Vagina (tissue), 2 donors: ENCODE data around the gene KRT74. TPM values are rescaled to one million over a fixed set of nuclear protein-coding genes. Genes with fewer than 3 reads are reported as not detected.

Experiments used
- DNase-seq, 2 donors: peaks; one replicate each; pipeline ENCODE4 v3.0.0-alpha.2; 2017; ENCODE audit errors: extremely low spot score in 2 of 2
- H3K27ac ChIP-seq: fragments of 200-600 bp; sonication (generic); one replicate; pipeline ENCODE4 v1.5.1; 2019
- H3K27me3 ChIP-seq: fragments of 200-600 bp; sonication (generic); one replicate; pipeline ENCODE4 v1.5.1; 2019
- H3K36me3 ChIP-seq, 2 donors: fragments of 200-600 bp; sonication (generic); one replicate each; pipeline ENCODE4 v1.5.1; 2017 to 2019
- H3K4me1 ChIP-seq: fragments of 200-600 bp; sonication (generic); one replicate; pipeline ENCODE4 v1.5.1; 2019
- H3K4me3 ChIP-seq, 2 donors: fragments of 200-600 bp; sonication (generic); 1 replicate in 1 of 2; 2 replicates in 1 of 2; pipeline ENCODE4 v1.5.1; 2016 to 2019
- H3K9me3 ChIP-seq: fragments of 200-600 bp; sonication (generic); one replicate; pipeline ENCODE4 v1.5.1; 2019
- CTCF ChIP-seq, 3 experiments: fragments of 450-650 bp in 2 of 3; fragments of 200-600 bp in 1 of 3; sonication (generic) in 1 of 3; IDR thresholded peaks; one replicate each; pipeline ENCODE4 v1.5.1; 2017 to 2019; ENCODE audit warnings: antibody characterized with exemption in 3 of 3, mild to moderate bottlenecking in 2 of 3, moderate library complexity in 2 of 3
- POLR2A ChIP-seq, 2 donors: fragments of 450-650 bp; IDR thresholded peaks; one replicate each; pipeline ENCODE4 v1.6.1; 2017; ENCODE audit warnings: antibody characterized with exemption in 2 of 2, mild to moderate bottlenecking in 2 of 2, moderate library complexity in 2 of 2
- POLR2AphosphoS5 ChIP-seq, 2 donors: sonication (generic); formaldehyde crosslinking; IDR thresholded peaks; one replicate each; pipeline ENCODE4 v1.9.0; 2017; ENCODE audit warnings: antibody characterized with exemption in 2 of 2, mild to moderate bottlenecking in 2 of 2, low read depth in 1 of 2; ENCODE audit not compliant: insufficient read depth in 1 of 2
- intact Hi-C: fragments of 100-400 bp; cut with DNase I; formaldehyde crosslinking; loops from one replicate; pipeline ENCODE4 v1.15.1; 2023
- total RNA-seq: library from RNA; depleted of rRNA; stranded (reverse); fragments of >200 nt; gene quantifications from one replicate; pipeline ENCODE4 v1.2.3, GENCODE V29; 2016

Gene KRT74
- total RNA-seq, 1 donor from 2014 or later: not detected

GRCh38 chr12:52577316-52577715 lies 3.7 kb upstream of the KRT74 start:
- H3K36me3 ChIP-seq: no peaks in the 10 kb centered on the region
- no peak for DNase-seq
- no peaks in the 10 kb centered on the region for H3K27me3 ChIP-seq
- no peaks in the 10 kb centered on the region for H3K4me1 ChIP-seq
- TF ChIP-seq POLR2A (IDR thresholded peaks at IDR 0.05) (no peak), CTCF (IDR thresholded peaks at IDR 0.05) (no peak), POLR2AphosphoS5 (IDR thresholded peaks at IDR 0.05; ENCODE audit: insufficient read depth in 1 of 2, low read depth in 1 of 2) (no peak)
- intact Hi-C loops: no loop called here
- no peaks in the 10 kb centered on the region for H3K9me3 ChIP-seq
- no peak overlapping the region for H3K4me3 ChIP-seq
- no peak overlapping the region for H3K27ac ChIP-seq

GRCh38 chr12:52575948-52576347 lies 2.3 kb upstream of the KRT74 start:
- Histone ChIP-seq H3K36me3 (no peaks in the 10 kb centered on the region), H3K27ac (no peak overlapping the region), H3K4me3 (no peak overlapping the region), H3K4me1 (no peaks in the 10 kb centered on the region), H3K27me3 (no peaks in the 10 kb centered on the region), H3K9me3 (no peaks in the 10 kb centered on the region)
- intact Hi-C loops: no loop called here
- TF ChIP-seq POLR2A (IDR thresholded peaks at IDR 0.05) (no peak), POLR2AphosphoS5 (IDR thresholded peaks at IDR 0.05; ENCODE audit: insufficient read depth in 1 of 2, low read depth in 1 of 2) (no peak), CTCF (IDR thresholded peaks at IDR 0.05) (no peak)
- DNase-seq: no peak

- no peak overlapping the region for H3K27ac ChIP-seq
- no peak for DNase-seq
- H3K4me3 ChIP-seq: no peak overlapping the region
- H3K9me3 ChIP-seq: no peaks in the 10 kb centered on the region
- H3K36me3 ChIP-seq: no peaks in the 10 kb centered on the region
- TF ChIP-seq POLR2A (IDR thresholded peaks at IDR 0.05) (no peak), POLR2AphosphoS5 (IDR thresholded peaks at IDR 0.05; ENCODE audit: insufficient read depth in 1 of 2, low read depth in 1 of 2) (no peak), CTCF (IDR thresholded peaks at IDR 0.05) (no peak)
- intact Hi-C loops: no loop called here
- no peaks in the 10 kb centered on the region for H3K4me1 ChIP-seq
- H3K27me3 ChIP-seq: no peaks in the 10 kb centered on the region
Observed at GRCh38 chr12:52575256-52575655, 1.6 kb upstream of the KRT74 start.

- no peak for DNase-seq
- Histone ChIP-seq H3K4me1 (no peaks in the 10 kb centered on the region), H3K27ac (no peak overlapping the region), H3K9me3 (no peaks in the 10 kb centered on the region), H3K27me3 (no peaks in the 10 kb centered on the region), H3K4me3 (no peak overlapping the region), H3K36me3 (no peaks in the 10 kb centered on the region)
- TF ChIP-seq POLR2AphosphoS5 (IDR thresholded peaks at IDR 0.05; ENCODE audit: insufficient read depth in 1 of 2, low read depth in 1 of 2): no peak
- intact Hi-C loops: no loop called here
Observed at GRCh38 chr12:52573306-52573705, 337 bp downstream of the KRT74 start.

- no peaks in the 10 kb centered on the region for H3K27me3 ChIP-seq
- H3K9me3 ChIP-seq: no peaks in the 10 kb centered on the region
- TF ChIP-seq CTCF (IDR thresholded peaks at IDR 0.05) (no peak), POLR2AphosphoS5 (IDR thresholded peaks at IDR 0.05; ENCODE audit: insufficient read depth in 1 of 2, low read depth in 1 of 2) (no peak), POLR2A (IDR thresholded peaks at IDR 0.05) (no peak)
- H3K36me3 ChIP-seq: no peaks in the 10 kb centered on the region
- H3K4me1 ChIP-seq: no peaks in the 10 kb centered on the region
- intact Hi-C loops: no loop called here
- H3K27ac ChIP-seq: no peak overlapping the region
- H3K4me3 ChIP-seq: no peak overlapping the region
- no peak for DNase-seq
Observed at GRCh38 chr12:52570511-52570910, 3.1 kb downstream of the KRT74 start.

GRCh38 chr12:52568111-52568510 lies 5.5 kb downstream of the KRT74 start:
- no peak for TF ChIP-seq POLR2A (IDR thresholded peaks at IDR 0.05)
- no peak for TF ChIP-seq CTCF (IDR thresholded peaks at IDR 0.05)
- no peak for TF ChIP-seq POLR2AphosphoS5 (IDR thresholded peaks at IDR 0.05; ENCODE audit: insufficient read depth in 1 of 2, low read depth in 1 of 2)
- intact Hi-C loops: no loop called here
- H3K4me1 ChIP-seq: no peaks in the 10 kb centered on the region

More at GRCh38 chr12:52568111-52568510, 5.5 kb downstream of the KRT74 start:
- H3K27ac ChIP-seq: no peak overlapping the region
- no peaks in the 10 kb centered on the region for H3K9me3 ChIP-seq
- no peaks in the 10 kb centered on the region for H3K36me3 ChIP-seq
- DNase-seq: no peak
- no peak overlapping the region for H3K4me3 ChIP-seq
- no peaks in the 10 kb centered on the region for H3K27me3 ChIP-seq
